ENCODE data around the gene MAD1L1.

- TF ChIP-seq POLR2A (IDR thresholded peaks at IDR 0.05; ENCODE audit: borderline replicate concordance, extremely low read depth, insufficient read depth, insufficient read length) (no peak), POLR2AphosphoS5 (IDR thresholded peaks at IDR 0.05; ENCODE audit: low read depth, low read length) (no peak), CTCF (IDR thresholded peaks at IDR 0.05 in 2 of 3, conservative IDR thresholded peaks at IDR 0.05 in 1 of 3; ENCODE audit: borderline replicate concordance in 1 of 3, insufficient read depth in 1 of 3, low read depth in 2 of 3, low read length in 2 of 3) (no peak), ELF1 (IDR thresholded peaks at IDR 0.05; ENCODE audit: borderline replicate concordance, low read depth) (no peak), REST (IDR thresholded peaks at IDR 0.05; ENCODE audit: low read depth) (no peak), YY1 (IDR thresholded peaks at IDR 0.05; ENCODE audit: extremely low read depth, insufficient replicate concordance, low read depth, low read length) (no peak), EGR1 (IDR thresholded peaks at IDR 0.05; ENCODE audit: low read depth) (no peak), EZH2phosphoT487 (IDR thresholded peaks at IDR 0.05; ENCODE audit: borderline replicate concordance) (no peak)
These were observed 219.1 kb downstream of the MAD1L1 start for GRCh38 chr7:2013381-2014311.
